Upper lobe of left lung (tissue), 6 donors: ENCODE results near the gene MTX2. TPM values are rescaled to one million over a fixed set of nuclear protein-coding genes. Genes with fewer than 3 reads are reported as not detected.

ENCODE experiments used
- ATAC-seq, 2 donors: fragments of 200-7000 bp; cut with Tn5 transposase; one replicate each; pipeline ENCODE4 v1.9.1; 2022; ENCODE audit warnings: mild to moderate bottlenecking in 2 of 2, moderate library complexity in 2 of 2; ENCODE audit not compliant: low FRiP score in 2 of 2
- DNase-seq, 2 donors: peaks; one replicate each; pipeline ENCODE4 v3.0.0-alpha.2; 2019 to 2020
- H3K27ac ChIP-seq, 4 donors: fragments of 200-600 bp; sonication (generic); one replicate each; pipeline ENCODE4 v1.5.1; 2016 to 2019
- H3K27me3 ChIP-seq, 4 donors: fragments of 200-600 bp; sonication (generic); one replicate each; pipeline ENCODE4 v1.5.1; 2017 to 2019
- H3K36me3 ChIP-seq, 4 donors: fragments of 200-600 bp; sonication (generic); one replicate each; pipeline ENCODE4 v1.5.1; 2016 to 2019
- H3K4me1 ChIP-seq, 4 donors: fragments of 200-600 bp; sonication (generic); one replicate each; pipeline ENCODE4 v1.5.1; 2018 to 2019
- H3K4me3 ChIP-seq, 4 donors: fragments of 200-600 bp; sonication (generic); one replicate each; pipeline ENCODE4 v1.5.1; 2017 to 2019; ENCODE audit warnings: mild to moderate bottlenecking in 2 of 4, moderate library complexity in 1 of 4
- H3K9me3 ChIP-seq, 4 donors: fragments of 200-600 bp; sonication (generic); one replicate each; pipeline ENCODE4 v1.5.1; 2018 to 2019
- CTCF ChIP-seq, 6 experiments: fragments of 450-650 bp in 4 of 6; fragments of 200-600 bp in 2 of 6; sonication (generic) in 2 of 6; IDR thresholded peaks; one replicate each; pipeline ENCODE4 v1.5.1; 2016 to 2019; ENCODE audit warnings: antibody characterized with exemption in 6 of 6
- EP300 ChIP-seq, 4 donors: sonication (generic); formaldehyde crosslinking; IDR thresholded peaks; one replicate each; pipeline ENCODE4 v1.5.1; 2017; ENCODE audit warnings: antibody characterized with exemption in 4 of 4, control low read depth in 2 of 4
- POLR2A ChIP-seq, 4 donors: fragments of 450-650 bp; IDR thresholded peaks; one replicate each; pipeline ENCODE4 v1.5.1; 2016 to 2017; ENCODE audit warnings: antibody characterized with exemption in 4 of 4, mild to moderate bottlenecking in 2 of 4
- POLR2AphosphoS5 ChIP-seq, 2 donors: sonication (generic); formaldehyde crosslinking; IDR thresholded peaks; one replicate each; pipeline ENCODE4 v1.5.1; 2017; ENCODE audit warnings: antibody characterized with exemption in 2 of 2
- whole genome bisulfite sequencing, 2 donors: methylation state at CpG; one replicate each; pipeline ENCODE4 v1.1.5; 2017 to 2018; 5-methylcytosine and 5-hydroxymethylcytosine counted together
- total RNA-seq, 6 donors: library from RNA; depleted of rRNA in 4 of 6; stranded (reverse); fragments of >200 nt in 4 of 6; gene quantifications; one replicate each; pipeline versions ENCODE4 v1.1.0 to v1.2.1, GENCODE V29; 2016 to 2021
- donor health status: DM: no; HTN: no; CAD: no; lungs with moderate emphysema.
- donor health status: DM: no; HTN: yes; CAD: no; lungs with severe emphysema.

Gene MTX2
- total RNA-seq, 6 donors from 2014 or later, result 17.4 to 31.4 (median 20.7) TPM

GRCh38 chr2:176237456-176237855, 31.8 kb upstream of the MTX2 start:
- no peaks in the 10 kb centered on the region for H3K9me3 ChIP-seq
- DNase-seq, result no peak
- no peak overlapping the region for H3K27ac ChIP-seq
- no peak overlapping the region for H3K4me3 ChIP-seq
- no peaks in the 10 kb centered on the region for H3K4me1 ChIP-seq
- no peak for TF ChIP-seq CTCF (IDR thresholded peaks at IDR 0.05)
- no peak for TF ChIP-seq POLR2AphosphoS5 (IDR thresholded peaks at IDR 0.05)
- no peak for TF ChIP-seq EP300 (IDR thresholded peaks at IDR 0.05)
- TF ChIP-seq POLR2A (IDR thresholded peaks at IDR 0.05), result no peak
- 79 to 80% methylated on average over 4 of the region's 4 CpGs for WGBS, 2 donors
- H3K27me3 ChIP-seq, result no peaks in the 10 kb centered on the region
- ATAC-seq, result no peak
- no peaks in the 10 kb centered on the region for H3K36me3 ChIP-seq

- no peaks in the 10 kb centered on the region for H3K27me3 ChIP-seq
- no peak for DNase-seq
- 90 to 93% methylated on average over 4 of the region's 4 CpGs for WGBS, 2 donors
- TF ChIP-seq POLR2AphosphoS5 (IDR thresholded peaks at IDR 0.05) (no peak), CTCF (IDR thresholded peaks at IDR 0.05) (no peak), EP300 (IDR thresholded peaks at IDR 0.05) (no peak), POLR2A (IDR thresholded peaks at IDR 0.05) (no peak)
- no peak for ATAC-seq
- H3K9me3 ChIP-seq, result no peaks in the 10 kb centered on the region
- H3K36me3 ChIP-seq, result no peaks in the 10 kb centered on the region
- no peaks in the 10 kb centered on the region for H3K4me1 ChIP-seq
- no peak overlapping the region for H3K4me3 ChIP-seq
- H3K27ac ChIP-seq, result no peak overlapping the region
Measured at GRCh38 chr2:176239031-176239430, 30.2 kb upstream of the MTX2 start.

- DNase-seq, result no peak
- ATAC-seq, result no peak
- Histone ChIP-seq H3K36me3 (no peaks in the 10 kb centered on the region), H3K9me3 (no peaks in the 10 kb centered on the region), H3K27ac (no peak overlapping the region), H3K4me3 (no peak overlapping the region), H3K4me1 (no peaks in the 10 kb centered on the region), H3K27me3 (no peaks in the 10 kb centered on the region)
- 36 to 43% methylated on average over 1 of the region's 1 CpG for WGBS, 2 donors
- no peak for TF ChIP-seq CTCF (IDR thresholded peaks at IDR 0.05)
- no peak for TF ChIP-seq POLR2A (IDR thresholded peaks at IDR 0.05)
- no peak for TF ChIP-seq EP300 (IDR thresholded peaks at IDR 0.05)
- TF ChIP-seq POLR2AphosphoS5 (IDR thresholded peaks at IDR 0.05), result no peak
Measured at GRCh38 chr2:176240301-176240700, 28.9 kb upstream of the MTX2 start.

- DNase-seq (no peak), ATAC-seq (no peak)
Measured at GRCh38 chr2:176242276-176242675, 27.0 kb upstream of the MTX2 start.

More at GRCh38 chr2:176242276-176242675, 27.0 kb upstream of the MTX2 start:
- H3K36me3 ChIP-seq, result no peaks in the 10 kb centered on the region
- WGBS, 2 donors, result 71% methylated on average over 2 of the region's 2 CpGs; no CpG with 5 or more reads in 1 of the 2 donors
- H3K4me3 ChIP-seq, result no peak overlapping the region
- no peaks in the 10 kb centered on the region for H3K27me3 ChIP-seq
- H3K9me3 ChIP-seq, result no peaks in the 10 kb centered on the region
- H3K4me1 ChIP-seq, result no peaks in the 10 kb centered on the region
- no peak for TF ChIP-seq POLR2A (IDR thresholded peaks at IDR 0.05)
- no peak for TF ChIP-seq POLR2AphosphoS5 (IDR thresholded peaks at IDR 0.05)
- no peak for TF ChIP-seq EP300 (IDR thresholded peaks at IDR 0.05)
- no peak for TF ChIP-seq CTCF (IDR thresholded peaks at IDR 0.05)
- no peak overlapping the region for H3K27ac ChIP-seq
